IPS DF 4.7 (cell line): Measurements from ENCODE around the gene NCKAP5.

Experiments
- DNase-seq: peaks from one replicate; pipeline ENCODE4 v3.0.0-alpha.2; 2013; ENCODE audit warnings: low spot score; ENCODE audit errors: extremely low read depth

NCKAP5 gene

DNA sequence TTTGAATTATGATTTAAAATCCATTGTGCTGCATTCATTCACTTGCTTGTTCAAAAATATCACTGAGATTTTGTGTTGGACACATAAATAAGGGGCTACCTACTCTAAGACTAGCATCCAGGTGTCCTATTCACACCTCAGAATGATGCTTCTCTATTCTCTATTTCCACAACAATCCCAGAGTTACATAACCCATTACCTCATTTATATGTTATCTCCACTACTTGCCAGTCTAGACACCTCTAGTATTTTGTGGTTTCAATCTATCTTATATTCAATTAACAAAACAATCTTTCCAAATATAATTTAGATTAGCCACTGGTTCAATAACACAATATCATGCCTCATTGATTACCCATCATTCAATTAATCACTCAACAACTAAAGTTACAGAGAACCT lies 409.8 kb downstream of the NCKAP5 start:
- no peak for DNase-seq

DNA sequence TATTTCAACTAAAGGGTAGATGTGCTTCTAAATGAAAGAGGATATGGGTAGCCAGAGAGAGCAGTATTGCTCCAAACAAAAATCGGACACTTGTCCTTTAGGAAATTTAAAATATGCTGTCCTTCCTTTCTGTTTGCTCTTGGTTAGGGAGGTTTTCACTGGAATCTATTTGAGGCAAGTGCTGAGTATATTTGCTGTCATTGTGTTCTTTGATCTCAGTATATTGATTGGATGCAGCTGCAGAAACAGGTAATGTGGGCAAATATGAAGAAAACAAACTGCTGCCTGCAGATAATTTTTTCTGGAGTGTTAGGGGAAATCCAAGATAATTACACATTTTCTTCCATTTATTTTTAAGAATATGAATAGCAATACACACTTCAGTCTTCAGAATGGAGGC lies 410.2 kb downstream of the NCKAP5 start:
- DNase-seq = no peak

DNA sequence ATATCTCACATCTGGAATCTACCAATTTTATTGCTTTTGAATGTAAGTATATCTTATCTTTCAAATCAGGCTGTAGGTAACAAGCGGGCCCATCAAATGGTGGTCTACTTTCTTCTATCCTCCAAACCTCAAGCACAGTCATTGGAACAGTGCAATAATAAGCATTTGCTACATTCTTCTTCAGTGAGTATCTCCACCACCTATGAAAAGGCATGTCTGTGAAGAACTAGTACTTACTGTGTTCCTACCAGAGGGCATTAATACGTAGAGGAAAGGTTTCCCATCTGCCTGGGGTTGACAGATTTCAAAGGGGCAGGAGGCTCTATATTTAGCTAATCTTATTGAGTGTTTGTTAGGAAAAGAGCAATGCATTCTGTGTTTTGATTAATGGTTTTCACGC lies 411.1 kb downstream of the NCKAP5 start:
- no peak for DNase-seq

DNA sequence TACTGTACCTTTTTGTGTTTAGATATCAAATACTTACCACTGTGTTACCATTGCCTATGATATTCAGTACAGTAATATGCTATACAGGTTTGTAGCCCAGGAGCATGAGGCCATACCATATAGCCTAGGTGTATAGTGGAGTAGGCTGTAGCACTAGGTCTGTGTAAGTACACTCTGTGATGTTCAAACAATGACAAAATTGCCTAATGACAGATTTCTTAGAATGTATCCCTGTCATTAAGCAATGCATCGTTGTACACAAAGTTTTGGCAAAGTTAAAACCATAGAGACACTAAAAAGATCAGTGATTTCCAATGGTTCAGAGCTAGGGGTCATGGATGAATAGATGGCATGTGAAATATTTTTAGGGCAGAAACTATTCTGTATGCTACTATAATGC lies 415.5 kb downstream of the NCKAP5 start:
- DNase-seq = no peak

DNA sequence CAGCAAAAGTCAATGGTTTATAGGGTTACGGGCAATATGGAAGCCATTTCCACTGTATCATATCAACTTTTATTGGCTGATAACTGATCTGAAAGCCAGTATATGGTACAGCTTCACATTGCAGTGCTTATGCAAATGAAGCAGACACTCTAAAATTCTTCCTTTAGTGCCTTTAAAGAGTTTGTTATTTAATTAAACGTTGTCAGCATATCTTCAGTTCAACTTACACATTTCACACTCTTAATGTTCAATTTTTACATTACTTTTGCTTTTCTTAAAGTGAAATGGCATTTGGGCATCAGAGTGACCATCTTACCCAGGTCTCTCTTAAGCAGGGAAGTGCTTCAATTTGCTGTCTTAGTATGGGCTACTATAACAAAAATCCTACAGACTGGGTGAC lies 420.1 kb downstream of the NCKAP5 start:
- no peak for DNase-seq

DNA sequence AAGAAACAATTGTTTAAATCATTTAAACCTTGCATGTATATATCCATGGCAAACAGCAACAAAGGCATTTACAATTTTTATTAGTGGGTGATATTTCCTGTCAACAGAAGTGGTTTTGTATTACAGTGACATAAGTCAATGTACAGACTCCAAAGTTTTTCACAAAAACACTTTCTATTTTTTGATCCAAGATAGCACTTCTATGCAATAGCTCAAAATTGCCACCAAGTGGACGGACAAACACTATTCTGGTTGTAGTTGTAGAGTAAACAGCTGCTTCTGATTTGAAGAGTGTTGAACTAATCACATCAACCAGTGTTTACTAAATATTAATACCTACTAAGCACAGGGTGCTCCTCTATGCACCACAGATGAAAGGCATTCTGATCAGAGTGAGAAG lies 421.4 kb downstream of the NCKAP5 start:
- DNase-seq = no peak

DNA sequence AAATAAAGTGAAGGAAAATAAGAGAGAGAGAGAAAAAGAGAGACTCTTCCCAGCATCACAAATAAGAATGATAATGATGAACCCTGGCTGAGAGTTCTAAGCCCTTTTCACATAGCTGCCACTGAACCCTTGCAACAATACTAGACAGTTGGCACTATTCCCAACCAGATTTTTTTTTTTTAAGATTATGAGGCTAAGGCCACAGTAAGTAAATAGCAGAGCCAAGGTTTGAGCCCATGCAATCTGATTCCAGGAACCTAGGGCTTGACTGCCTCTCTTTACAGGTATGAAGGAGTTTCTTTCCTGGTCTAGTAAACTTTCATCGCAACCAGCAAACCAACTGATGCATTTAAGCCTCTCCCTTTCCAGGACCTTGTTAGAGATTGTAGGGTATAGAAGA lies 424.6 kb downstream of the NCKAP5 start:
- no peak for DNase-seq

DNA sequence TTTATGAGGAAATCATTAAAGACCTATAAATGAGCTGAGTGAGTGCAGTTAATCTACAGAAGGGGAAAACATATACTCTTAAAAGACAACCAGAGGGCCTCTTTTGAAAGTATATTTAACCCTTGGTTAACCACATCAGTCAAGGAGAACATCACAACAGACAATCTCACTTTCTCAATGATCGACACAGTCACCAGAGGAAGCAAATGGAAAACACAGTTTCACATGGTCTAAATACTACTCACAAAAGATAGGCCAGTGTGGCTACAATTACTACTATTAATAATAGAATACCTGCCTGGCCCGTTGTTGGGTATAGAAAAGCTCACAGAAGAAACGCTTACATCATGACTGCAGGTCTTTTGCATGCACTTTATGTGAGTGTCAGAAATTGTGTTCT lies 426.2 kb downstream of the NCKAP5 start:
- DNase-seq = no peak

DNA sequence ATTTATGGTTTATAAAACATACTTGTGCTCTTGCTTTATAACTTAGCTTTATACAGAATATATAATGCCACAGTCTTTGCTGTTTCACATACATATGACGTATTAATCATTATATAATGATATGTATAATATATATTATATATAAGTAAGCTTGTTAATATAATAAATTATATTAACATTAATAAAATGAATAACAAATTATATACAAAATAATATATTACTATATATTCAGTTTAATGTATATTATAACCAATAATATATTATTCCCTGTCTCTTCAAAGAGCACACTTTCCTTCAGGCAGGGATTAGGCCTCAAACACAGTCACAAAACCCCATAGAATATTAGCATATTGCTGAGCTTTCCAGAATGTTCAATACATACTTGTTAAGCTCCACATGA lies 427.6 kb downstream of the NCKAP5 start:
- DNase-seq = no peak

DNA sequence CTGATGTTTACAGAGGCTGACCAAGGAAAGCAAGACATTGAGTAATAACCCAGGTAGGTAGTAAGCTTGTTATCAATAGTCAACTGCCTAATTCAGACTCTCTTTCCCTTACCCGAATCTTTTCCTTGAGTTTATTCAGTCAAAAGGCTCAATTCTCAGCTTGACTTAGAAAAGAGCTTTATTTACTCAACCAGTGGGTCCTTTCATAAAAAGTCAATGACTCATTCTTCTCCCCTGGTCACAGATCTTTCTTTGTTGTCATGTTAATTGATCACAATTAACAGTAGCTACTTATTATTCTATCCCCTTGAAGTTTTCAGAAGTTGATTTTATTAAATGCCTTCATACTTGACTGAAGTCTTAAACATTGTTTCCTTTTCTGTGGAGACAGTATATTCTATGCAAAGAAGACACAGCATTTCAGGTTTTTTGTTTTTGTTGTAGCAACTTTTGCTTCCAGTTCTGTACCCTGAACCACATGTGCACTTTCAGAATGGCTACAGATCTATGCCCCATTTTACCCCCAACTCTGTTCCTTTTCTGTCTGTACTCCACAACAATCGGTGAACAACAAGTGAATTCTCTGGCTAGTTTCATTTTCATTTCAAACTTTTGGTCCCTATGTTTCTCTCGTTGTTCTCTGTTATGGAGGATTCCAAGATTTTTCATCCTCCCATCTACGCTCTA lies 428.3 kb downstream of the NCKAP5 start:
- DNase-seq = peak; percentile 38

DNA sequence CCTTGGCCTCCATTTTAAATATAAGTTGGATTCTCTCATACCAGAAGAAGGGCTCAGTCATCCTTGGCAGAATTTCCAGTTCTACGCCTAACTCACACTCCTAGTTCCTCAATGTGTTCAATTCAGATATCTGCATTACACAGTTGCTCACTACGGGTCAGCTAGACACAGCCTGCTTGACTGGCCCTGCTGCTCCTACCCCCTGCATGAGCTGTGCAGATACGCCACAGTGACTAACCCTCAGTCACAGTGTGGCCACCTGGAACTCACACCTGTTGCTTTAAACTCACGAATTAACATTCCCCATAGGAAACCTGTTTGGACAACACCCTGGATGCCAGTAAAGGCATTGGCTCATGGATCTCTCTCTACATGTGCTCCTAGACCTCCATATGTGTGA lies 429.6 kb downstream of the NCKAP5 start:
- no peak for DNase-seq

DNA sequence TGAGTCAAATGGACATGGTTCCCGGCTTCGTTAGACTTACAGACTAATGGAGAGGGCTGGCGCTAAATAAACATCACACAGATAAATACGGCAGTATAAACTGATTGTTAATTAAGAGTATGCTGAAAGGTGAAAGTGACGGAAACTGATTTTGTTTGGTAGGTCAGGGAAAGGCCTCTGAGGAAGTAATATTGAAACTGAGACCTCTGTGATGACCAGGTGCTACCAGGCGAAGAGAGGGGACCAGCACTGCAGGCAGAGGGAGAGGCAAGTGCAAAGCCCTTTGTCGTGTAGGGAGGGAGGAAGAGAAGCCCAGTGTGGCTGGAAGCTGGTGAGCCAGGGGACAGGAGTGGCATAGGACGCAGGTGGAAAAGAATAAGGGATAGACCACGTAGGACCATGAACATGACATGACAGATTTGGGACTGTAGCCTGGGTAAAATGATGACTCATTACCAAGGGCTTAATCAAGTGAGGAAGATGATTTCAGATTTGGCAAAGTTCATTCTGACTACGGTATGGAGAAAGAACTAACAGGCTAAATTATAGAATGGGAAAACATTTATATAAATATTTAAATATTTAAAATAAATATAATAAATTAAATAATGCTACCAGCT lies 433.1 kb downstream of the NCKAP5 start:
- DNase-seq = no peak

DNA sequence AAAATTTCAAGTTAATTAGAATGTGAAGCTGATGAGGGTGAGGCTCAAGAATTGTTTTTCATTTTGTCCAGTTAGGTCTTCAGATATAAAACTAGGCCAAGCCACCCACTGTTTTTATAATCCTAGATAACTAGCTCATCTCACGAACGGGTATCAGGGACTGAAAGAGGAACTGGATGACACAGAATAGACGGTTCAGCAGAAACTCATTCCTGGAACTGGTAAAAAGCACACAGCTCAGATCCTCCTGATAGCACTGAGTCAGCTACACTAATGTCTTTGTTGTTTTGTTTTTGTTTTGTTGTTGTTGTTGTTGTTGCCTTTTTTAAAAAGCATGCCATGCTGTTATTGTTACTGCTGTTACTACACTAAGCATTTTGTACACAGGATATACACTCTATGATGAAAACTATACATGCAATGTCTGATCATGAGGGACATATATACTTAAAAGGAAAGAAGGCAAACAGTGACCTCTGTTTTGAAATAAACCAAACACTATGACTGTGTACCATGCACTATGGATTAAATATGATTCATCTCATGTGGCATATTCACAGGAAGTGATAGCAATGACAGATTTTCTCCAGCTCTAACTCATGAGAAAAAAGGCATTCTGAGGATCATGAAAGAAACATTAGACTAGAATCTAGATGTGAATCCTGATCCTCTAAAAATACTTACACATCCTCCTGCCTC lies 437.6 kb downstream of the NCKAP5 start:
- no peak for DNase-seq

DNA sequence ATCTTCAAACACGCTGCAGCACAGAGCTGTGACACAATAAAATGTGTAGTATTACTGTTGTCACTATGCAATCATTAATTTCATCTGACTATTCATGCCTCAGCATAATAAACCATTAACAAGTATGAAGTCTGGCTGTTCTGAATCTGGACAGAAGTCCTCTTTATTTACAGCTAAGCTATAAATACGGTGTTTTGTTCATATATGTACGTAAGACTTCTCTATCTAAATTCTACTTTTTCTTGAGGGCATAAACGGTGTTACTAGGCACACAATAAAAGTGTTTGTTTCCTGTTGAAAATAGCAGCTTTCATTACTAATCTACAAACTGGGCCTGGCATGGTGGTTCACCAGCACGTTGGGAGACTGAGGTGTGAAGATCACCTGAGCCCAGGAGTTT lies 443.8 kb downstream of the NCKAP5 start:
- no peak for DNase-seq

DNA sequence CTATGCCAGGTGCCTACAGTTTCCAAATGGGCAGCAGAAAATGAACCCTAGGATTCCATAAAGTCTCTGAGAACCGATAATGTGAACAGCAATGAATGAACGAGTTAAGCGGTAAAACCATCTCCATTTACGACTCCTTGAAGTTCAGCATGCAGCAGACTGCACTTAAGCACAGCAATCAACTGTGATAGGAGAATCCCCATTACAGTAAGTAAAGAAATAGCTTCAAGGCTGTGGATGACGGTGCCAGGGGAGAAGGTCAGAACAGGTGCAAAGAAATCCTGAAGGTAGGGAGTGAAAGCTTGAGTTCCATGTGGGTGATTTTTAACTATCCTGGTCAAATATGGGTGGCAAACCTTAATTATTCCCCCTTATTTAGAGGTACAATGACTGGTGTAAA lies 444.4 kb downstream of the NCKAP5 start:
- no peak for DNase-seq

DNA sequence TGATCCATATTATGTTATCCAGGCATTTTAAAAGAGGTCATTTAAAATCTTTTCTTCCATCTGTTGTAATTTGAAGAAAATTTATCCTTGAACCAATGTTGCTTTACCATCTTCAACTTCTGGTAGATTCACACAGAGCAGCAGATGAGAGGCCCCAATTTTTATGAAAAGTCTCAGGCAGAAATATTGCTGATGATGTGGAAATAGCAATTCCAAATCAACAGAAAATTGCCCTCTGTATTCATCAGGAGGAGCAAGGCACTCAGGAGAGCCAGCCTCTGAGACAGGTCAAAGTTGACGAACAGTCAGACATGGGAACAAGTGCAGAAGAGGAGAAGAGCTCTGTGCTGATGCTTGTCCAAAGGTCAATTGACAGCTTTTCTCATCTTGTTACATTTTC lies 444.9 kb downstream of the NCKAP5 start:
- DNase-seq = no peak

DNA sequence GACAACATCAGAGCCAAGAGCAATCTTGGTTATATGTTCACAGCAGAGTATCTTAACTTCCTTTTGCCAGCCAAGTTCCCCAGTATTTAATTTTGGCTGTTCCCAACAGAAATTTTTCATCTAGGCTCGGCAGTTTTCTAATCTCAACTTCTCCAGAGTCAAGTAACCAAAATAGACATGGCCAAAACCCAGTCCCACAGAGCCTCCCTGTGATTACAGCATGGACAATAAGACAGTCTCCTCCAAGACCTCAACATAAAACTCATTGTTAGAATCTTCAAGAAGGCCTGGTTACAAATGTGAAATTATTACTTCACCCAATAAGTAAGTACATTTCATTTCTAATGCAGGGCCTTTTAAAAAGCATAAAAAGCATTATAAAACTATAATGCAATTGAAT lies 445.7 kb downstream of the NCKAP5 start:
- no peak for DNase-seq

DNA sequence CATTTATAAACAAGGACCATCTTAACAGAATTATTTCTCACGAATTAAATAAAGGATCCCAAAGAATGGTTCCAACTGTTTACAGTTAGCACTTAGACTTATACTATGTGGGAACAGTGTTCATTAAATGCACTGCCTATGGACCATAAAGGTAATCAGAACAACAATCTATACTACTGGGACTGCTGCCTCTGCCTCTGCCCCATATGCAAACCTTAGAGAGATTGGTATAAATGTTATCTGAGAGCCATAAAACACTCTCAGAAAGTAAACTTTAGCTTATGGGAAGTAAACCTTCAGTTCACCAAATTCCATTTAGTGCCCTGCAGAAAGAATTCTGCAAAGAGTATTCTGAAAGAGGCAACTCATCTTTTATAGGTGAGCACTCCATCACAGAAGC lies 448.0 kb downstream of the NCKAP5 start:
- no peak for DNase-seq

DNA sequence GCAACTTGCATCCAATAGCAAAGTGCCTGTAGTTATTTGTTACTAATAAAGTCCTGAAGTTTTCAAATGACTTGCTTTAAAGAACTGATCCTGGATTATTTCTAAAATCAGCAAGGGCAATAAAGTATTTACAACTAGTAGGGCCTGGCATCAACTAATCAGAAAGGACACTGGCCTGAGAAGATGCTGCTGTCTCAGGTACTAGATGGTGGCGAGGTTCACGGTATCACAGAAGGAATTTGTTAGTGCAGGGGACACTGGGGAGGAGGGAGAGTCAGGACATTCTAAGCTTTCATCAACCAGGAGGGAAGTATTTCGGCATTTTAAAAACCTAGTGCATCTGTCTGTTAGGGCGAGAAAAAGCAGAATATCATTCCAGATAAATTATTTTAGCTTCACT lies 458.1 kb downstream of the NCKAP5 start:
- no peak for DNase-seq

DNA sequence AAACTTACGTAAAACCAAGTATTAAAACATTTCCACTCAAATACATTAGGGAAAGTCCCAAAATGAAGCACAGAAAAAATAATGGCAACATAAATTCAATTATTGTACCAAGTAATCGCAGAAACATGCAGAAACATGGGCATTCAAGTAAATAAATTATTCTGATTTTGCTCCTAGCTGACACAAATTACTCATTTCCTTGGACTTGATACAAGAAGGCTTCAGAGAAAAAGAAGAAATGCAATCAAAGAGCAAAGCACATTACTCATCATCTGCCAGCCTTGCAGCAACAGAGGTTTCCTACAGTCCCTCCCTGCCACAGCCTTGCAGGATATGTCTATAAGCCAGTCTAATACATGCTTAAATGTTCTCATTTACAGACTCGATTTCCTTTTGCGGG lies 458.5 kb downstream of the NCKAP5 start:
- no peak for DNase-seq

DNA sequence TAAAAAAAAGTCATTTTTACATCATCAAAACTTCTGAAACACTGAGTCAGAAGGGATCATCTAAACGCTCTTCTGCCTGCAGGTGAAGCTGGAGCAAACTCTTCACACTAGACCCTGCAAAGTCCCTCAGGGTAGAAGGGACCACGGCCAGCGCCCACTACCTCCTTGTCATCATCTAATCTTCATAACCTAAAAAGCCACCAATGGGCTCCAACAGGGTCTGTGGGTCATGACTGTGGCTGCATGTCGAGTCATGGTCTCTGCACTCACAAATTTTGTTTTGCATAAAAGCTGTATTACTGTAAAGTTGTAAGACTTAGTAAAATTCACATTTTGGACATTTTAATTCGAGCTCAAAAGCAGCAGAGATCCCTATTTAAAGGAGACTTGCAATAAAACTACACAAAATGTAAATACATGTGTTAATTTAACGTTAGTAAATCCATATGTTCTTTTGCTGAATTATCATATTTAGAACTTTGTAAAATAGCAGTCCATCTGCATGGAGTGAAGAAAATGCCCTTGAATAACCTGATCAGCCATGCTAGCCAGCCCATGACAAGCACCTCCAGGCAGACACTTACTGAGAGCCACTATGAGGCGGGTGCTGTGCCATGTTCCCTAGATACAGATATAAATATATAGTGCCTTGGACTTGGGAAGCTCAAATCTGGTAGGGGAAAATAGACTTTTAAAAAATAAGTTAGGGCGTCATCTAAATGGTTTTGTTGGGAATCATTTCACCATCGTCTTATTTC lies 461.0 kb downstream of the NCKAP5 start:
- no peak for DNase-seq

DNA sequence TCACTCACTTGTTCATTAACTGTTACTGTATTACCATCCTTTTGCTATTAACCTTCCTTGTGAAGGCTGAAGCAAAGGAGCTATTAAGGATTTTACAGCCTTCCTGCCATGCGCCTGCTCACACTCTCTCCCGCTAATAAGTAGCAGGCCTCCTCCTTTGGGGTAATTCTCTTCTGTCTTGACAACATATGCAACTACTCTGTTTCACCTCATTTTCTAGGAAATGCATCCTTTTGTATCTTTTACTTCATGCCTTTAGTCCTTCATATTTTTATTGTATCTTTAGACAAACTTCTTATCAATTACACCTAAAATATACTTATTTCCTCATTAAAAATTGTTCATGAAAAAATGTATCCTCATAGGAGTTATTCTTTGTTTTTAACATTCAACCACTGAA lies 463.4 kb downstream of the NCKAP5 start:
- DNase-seq = no peak
